GM18505 (cell line): Measurements from ENCODE around the gene GMDS.

Source experiments
- ATAC-seq: cut with Tn5 transposase; IDR thresholded peaks from one replicate; pipeline ENCODE4 v1.9.1; 2021; ENCODE audit not compliant: unreplicated experiment
- POLR2A ChIP-seq: IDR thresholded peaks from 4 replicates; pipeline ENCODE4 v1.6.1; 2011; ENCODE audit warnings: borderline replicate concordance; ENCODE audit not compliant: insufficient read depth, insufficient read length; ENCODE audit errors: extremely low read depth

Gene GMDS

GRCh38 chr6:1617466-1618310 is 627.7 kb downstream of the GMDS start:
- no peak for ATAC-seq
- TF ChIP-seq POLR2A: no peak

- no peak for TF ChIP-seq POLR2A
- ATAC-seq: no peak
Observed at GRCh38 chr6:1616701-1617463, 628.5 kb downstream of the GMDS start.

GRCh38 chr6:1615853-1616420 is 629.5 kb downstream of the GMDS start:
- ATAC-seq: no peak
- no peak for TF ChIP-seq POLR2A

GRCh38 chr6:1615151-1615852 is 630.1 kb downstream of the GMDS start:
- ATAC-seq: no peak
- no peak for TF ChIP-seq POLR2A

GRCh38 chr6:1614448-1615150 is 630.8 kb downstream of the GMDS start:
- no peak for ATAC-seq
- no peak for TF ChIP-seq POLR2A

- ATAC-seq: no peak
- TF ChIP-seq POLR2A: no peak
Observed at GRCh38 chr6:1613688-1614447, 631.5 kb downstream of the GMDS start.

- ATAC-seq: no peak
- no peak for TF ChIP-seq POLR2A
Observed at GRCh38 chr6:1613346-1613687, 632.1 kb downstream of the GMDS start.

GRCh38 chr6:1612974-1613306 is 632.5 kb downstream of the GMDS start:
- no peak for TF ChIP-seq POLR2A
- no peak for ATAC-seq

- TF ChIP-seq POLR2A: no peak
- no peak for ATAC-seq
Observed at GRCh38 chr6:1612299-1612973, 633.0 kb downstream of the GMDS start.

- ATAC-seq: no peak
- TF ChIP-seq POLR2A: no peak
Observed at GRCh38 chr6:1611572-1612298, 633.7 kb downstream of the GMDS start.

- ATAC-seq: no peak
- no peak for TF ChIP-seq POLR2A
Observed at GRCh38 chr6:1611322-1611571, 634.2 kb downstream of the GMDS start.
